T-cell (primary cell): ENCODE measurements around the gene TPD52L1. TPM values are rescaled to one million over a fixed set of nuclear protein-coding genes. Genes with fewer than 3 reads are reported as not detected.

ENCODE experiments used
- ATAC-seq, 4 experiments: fragments of 200-7000 bp in 3 of 4; fragments of 150-1000 bp in 1 of 4; cut with Tn5 transposase; replicated peaks in 1 of 4; 1 replicate in 3 of 4; 2 replicates in 1 of 4; pipeline ENCODE4 v1.10.0; 2021; ENCODE audit warnings: moderate library complexity in 3 of 4, mild to moderate bottlenecking in 2 of 4, moderate number of reproducible peaks in 1 of 4
- CTCF ChIA-PET, 2 donors: fragments of 300-600 bp; sonication (Branson Sonifier 250); formaldehyde crosslinking; loops; one replicate each; lab custom pipeline; 2022; ENCODE audit warnings: antibody characterized with exemption in 2 of 2; lab: Charles Lee
- POLR2A ChIA-PET, 2 donors: fragments of 300-600 bp; sonication (Branson Sonifier 250); formaldehyde crosslinking; loops; one replicate each; lab custom pipeline; 2022; ENCODE audit warnings: antibody characterized with exemption in 2 of 2; lab: Charles Lee
- DNase-seq, 35 experiments: peaks; one replicate each; pipeline versions ENCODE4 v3.0.0 to v3.0.0-alpha.2; 2013 to 2023
- H3K27ac ChIP-seq: one replicate; pipeline ENCODE4 v1.5.1; 2013; ENCODE audit warnings: low read length
- H3K27me3 ChIP-seq, 2 experiments: replicated peaks in 1 of 2; 1 replicate in 1 of 2; 2 replicates in 1 of 2; pipeline versions ENCODE4 v1.6.1 to v1.7.0; 2013; ENCODE audit warnings: low read length in 1 of 2, mixed read lengths in 1 of 2; ENCODE audit not compliant: control insufficient read depth in 2 of 2, insufficient read depth in 2 of 2; ENCODE audit errors: extremely low read depth in 1 of 2
- H3K36me3 ChIP-seq, 2 donors: 1 replicate in 1 of 2; 2 replicates in 1 of 2; pipeline versions ENCODE4 v1.6.1 to v1.7.0; 2013; ENCODE audit warnings: low read length in 1 of 2; ENCODE audit not compliant: control insufficient read depth in 2 of 2, insufficient read depth in 1 of 2; ENCODE audit errors: extremely low read depth in 1 of 2
- H3K4me1 ChIP-seq, 2 experiments: 1 replicate in 1 of 2; 2 replicates in 1 of 2; pipeline versions ENCODE4 v1.6.1 to v1.7.0; 2013; ENCODE audit warnings: low read length in 2 of 2, mixed read lengths in 1 of 2; ENCODE audit not compliant: insufficient read depth in 2 of 2, control insufficient read depth in 1 of 2; ENCODE audit errors: extremely low read depth in 1 of 2
- H3K4me3 ChIP-seq, 2 donors: 1 replicate in 1 of 2; 2 replicates in 1 of 2; pipeline versions ENCODE4 v1.5.1 to v1.7.0; 2013; ENCODE audit warnings: mild to moderate bottlenecking in 2 of 2, low read length in 1 of 2, moderate library complexity in 1 of 2; ENCODE audit not compliant: control insufficient read depth in 1 of 2; ENCODE audit errors: extremely low read depth in 1 of 2
- H3K9me3 ChIP-seq: 2 replicates; pipeline ENCODE4 v1.7.0; 2013
- H3K27ac Mint-ChIP-seq, 2 donors: one replicate each; pipeline ENCODE4 v1.8.0; 2020 to 2021; ENCODE audit warnings: mild to moderate bottlenecking in 2 of 2, mixed read lengths in 2 of 2
- H3K27me3 Mint-ChIP-seq, 2 donors: one replicate each; pipeline ENCODE4 v1.8.0; 2021 to 2022; ENCODE audit warnings: mixed read lengths in 2 of 2
- H3K36me3 Mint-ChIP-seq: one replicate; pipeline ENCODE4 v1.8.0; 2021; ENCODE audit warnings: mixed read lengths
- H3K4me1 Mint-ChIP-seq, 3 donors: one replicate each; pipeline ENCODE4 v1.8.0; 2020 to 2022; ENCODE audit warnings: mixed read lengths in 3 of 3, mild to moderate bottlenecking in 1 of 3
- H3K4me3 Mint-ChIP-seq, 3 donors: one replicate each; pipeline ENCODE4 v1.8.0; 2020 to 2022; ENCODE audit warnings: mild to moderate bottlenecking in 3 of 3, mixed read lengths in 3 of 3, moderate library complexity in 3 of 3
- H3K9me3 Mint-ChIP-seq, 3 donors: one replicate each; pipeline ENCODE4 v1.8.0; 2020 to 2022; ENCODE audit warnings: mixed read lengths in 3 of 3
- WGBS: methylation state at CpG from one replicate; pipeline ENCODE4 v1.1.5; 2013; ENCODE audit warnings: missing lambda C conversion rate; ENCODE audit not compliant: insufficient coverage; 5-methylcytosine and 5-hydroxymethylcytosine counted together
- total RNA-seq, 35 experiments: library from RNA in 6 of 35; stranded (reverse) in 6 of 35; fragments of 120-200 nt in 1 of 35; gene quantifications; one replicate each; pipeline versions ENCODE4 v1.2.1 to v1.2.4 and lab custom pipeline; 2013 to 2026

The TPD52L1 gene
- total RNA-seq, 5 donors from 2014 or later (not counting 1 experiment from before 2014, with no cell fraction given) = 0.20 to 0.89 (median 0.47) TPM; not detected in 1

DNA sequence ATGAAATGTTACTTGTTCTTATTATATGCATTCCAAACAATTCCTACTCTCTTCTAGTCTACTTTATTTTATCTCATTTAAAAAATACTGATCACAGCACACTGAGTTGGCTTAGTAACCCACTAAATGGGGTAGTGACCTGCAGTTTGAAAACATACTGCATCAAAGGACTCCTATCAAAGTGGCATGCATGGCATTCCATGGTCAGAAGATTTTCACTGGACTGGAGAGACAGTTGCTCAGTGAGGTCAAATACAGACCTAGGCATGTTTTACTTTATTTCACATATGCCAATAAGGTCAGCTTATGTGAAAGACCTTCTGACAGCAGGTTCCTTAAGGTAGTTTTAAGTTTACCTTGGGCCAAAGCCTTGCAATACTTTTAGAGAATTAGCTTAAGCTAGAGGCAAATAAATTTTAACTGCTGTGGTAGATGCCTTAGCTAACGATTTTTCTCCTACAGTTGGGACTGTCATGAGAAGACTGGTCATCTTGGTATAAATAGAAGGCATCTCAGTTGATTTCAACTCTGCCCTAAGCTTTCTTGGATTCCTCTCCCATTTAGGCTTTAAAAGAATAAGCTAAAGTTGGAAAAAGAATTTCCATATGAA is 35.1 kb downstream of the TPD52L1 start:
- H3K4me1 Mint-ChIP-seq = peaks cover 0 to 3% (median 2%) of the 10 kb centered on the region in 3 donors
- ATAC-seq (no peak), DNase-seq (no peak)
- ChIA-PET POLR2A (no interaction called here), CTCF (no interaction called here)
- H3K36me3 Mint-ChIP-seq = no peaks in the 10 kb centered on the region
- H3K36me3 ChIP-seq = no peaks in the 10 kb centered on the region
- no peaks in the 10 kb centered on the region for H3K9me3 Mint-ChIP-seq
- no peak overlapping the region for H3K27ac Mint-ChIP-seq
- H3K4me3 ChIP-seq = no peak overlapping the region
- H3K27me3 Mint-ChIP-seq = peaks cover 0 to 9% of the 10 kb centered on the region in 2 donors
- no peaks in the 10 kb centered on the region for H3K4me1 ChIP-seq
- H3K9me3 ChIP-seq = no peaks in the 10 kb centered on the region
- no peak overlapping the region for H3K27ac ChIP-seq
- H3K4me3 Mint-ChIP-seq = no peak overlapping the region
- no CpG with 5 or more reads among the region's 1 CpG for WGBS
- peaks cover 0 to 5% of the 10 kb centered on the region in 2 experiments for H3K27me3 ChIP-seq

GRCh38 chr6:125189494-125189893 is 35.9 kb downstream of the TPD52L1 start:
- Histone ChIP-seq H3K9me3 (no peaks in the 10 kb centered on the region), H3K36me3 (no peaks in the 10 kb centered on the region), H3K4me3 (no peak overlapping the region), H3K27me3 (no peaks in the 10 kb centered on the region), H3K27ac (no peak overlapping the region), H3K4me1 (no peaks in the 10 kb centered on the region)
- WGBS = no CpG with 5 or more reads among the region's 1 CpG
- Mint-ChIP-seq H3K27ac (no peak overlapping the region), H3K4me1 (peaks cover 0 to 3% (median 2%) of the 10 kb centered on the region in 3 donors), H3K9me3 (no peaks in the 10 kb centered on the region), H3K36me3 (no peaks in the 10 kb centered on the region), H3K4me3 (no peak overlapping the region), H3K27me3 (peaks cover 0 to 9% of the 10 kb centered on the region in 2 donors)
- ATAC-seq = no peak
- ChIA-PET CTCF (no interaction called here), POLR2A (no interaction called here)
- DNase-seq = no peak

DNA sequence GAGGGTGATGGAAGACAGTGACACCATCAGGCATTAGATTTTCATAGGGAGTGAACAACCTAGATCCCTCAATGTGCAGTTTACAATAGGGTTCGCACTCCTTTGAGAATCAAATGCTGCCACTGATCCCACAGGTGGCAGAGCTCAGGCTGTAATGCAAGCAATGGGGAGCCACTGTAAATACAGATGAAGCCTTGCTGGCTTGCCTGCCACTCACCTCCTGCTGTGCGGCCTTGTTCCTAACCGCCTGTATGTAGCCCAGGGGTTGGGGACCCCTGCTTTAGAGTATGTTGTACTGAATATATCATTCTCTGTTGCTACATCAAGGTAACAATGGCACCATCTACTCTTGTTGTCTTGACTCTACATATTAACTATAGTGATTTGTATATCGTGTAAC is 37.1 kb downstream of the TPD52L1 start:
- WGBS = 100% methylated on average over 1 of the region's 4 CpGs
- Mint-ChIP-seq H3K27me3 (peaks cover 0 to 9% of the 10 kb centered on the region in 2 donors), H3K4me3 (no peak overlapping the region), H3K4me1 (peaks cover 0 to 3% (median 2%) of the 10 kb centered on the region in 3 donors), H3K36me3 (no peaks in the 10 kb centered on the region), H3K9me3 (no peaks in the 10 kb centered on the region), H3K27ac (no peak overlapping the region)
- Histone ChIP-seq H3K4me1 (no peaks in the 10 kb centered on the region), H3K27me3 (no peaks in the 10 kb centered on the region), H3K36me3 (no peaks in the 10 kb centered on the region), H3K27ac (no peak overlapping the region), H3K9me3 (no peaks in the 10 kb centered on the region), H3K4me3 (no peak overlapping the region)
- POLR2A ChIA-PET = no interaction called here
- no peak for DNase-seq
- CTCF ChIA-PET = interaction anchor here in 1 of 2 donors (0.9 to 1.0 kb wide), 2 partner anchors 68 to 780 kb away, joined by 3 read pairs; no protein-coding TSS in a partner anchor
- no peak for ATAC-seq

- Histone ChIP-seq H3K27ac (no peak overlapping the region), H3K36me3 (no peaks in the 10 kb centered on the region), H3K4me3 (no peak overlapping the region), H3K4me1 (no peaks in the 10 kb centered on the region), H3K27me3 (no peaks in the 10 kb centered on the region), H3K9me3 (no peaks in the 10 kb centered on the region)
- POLR2A ChIA-PET = interaction anchor here in 1 of 2 donors (0.6 kb wide), 1 partner anchor 11 kb away, joined by 3 read pairs; no protein-coding TSS in a partner anchor
- Mint-ChIP-seq H3K36me3 (no peaks in the 10 kb centered on the region), H3K9me3 (no peaks in the 10 kb centered on the region), H3K27me3 (peaks cover 0 to 9% of the 10 kb centered on the region in 2 donors), H3K27ac (no peak overlapping the region), H3K4me3 (no peak overlapping the region), H3K4me1 (peaks cover 0 to 3% (median 2%) of the 10 kb centered on the region in 3 donors)
- ATAC-seq (peak; percentile 77 to 87 (median 80)), DNase-seq (peak in 34 of 35 experiments; percentile 3 to 64 (median 27))
- CTCF ChIA-PET = interaction anchor here (0.6 to 1.4 kb wide), 8 partner anchors 8 to 737 kb away, joined by 3 to 5 read pairs (median 3); partner anchors contain the start of gene TPD52L1 (in 1 of the 2)
- whole genome bisulfite sequencing = 0% methylated on average over 2 of the region's 5 CpGs
Measured at GRCh38 chr6:125191916-125192609, 38.5 kb downstream of the TPD52L1 start.

- H3K4me1 Mint-ChIP-seq = peaks cover 0 to 3% (median 2%) of the 10 kb centered on the region in 3 donors
- no peaks in the 10 kb centered on the region for H3K4me1 ChIP-seq
- no peak overlapping the region for H3K4me3 ChIP-seq
- 88% methylated on average over 2 of the region's 5 CpGs for WGBS
- peaks cover 2 to 14% of the 10 kb centered on the region in 2 donors for H3K27me3 Mint-ChIP-seq
- H3K36me3 ChIP-seq = no peaks in the 10 kb centered on the region
- H3K36me3 Mint-ChIP-seq = no peaks in the 10 kb centered on the region
- DNase-seq (no peak), ATAC-seq (peak in 1 of 4 experiments; percentile 16)
- H3K27ac ChIP-seq = no peak overlapping the region
- H3K27ac Mint-ChIP-seq = no peak overlapping the region
- no peaks in the 10 kb centered on the region for H3K9me3 Mint-ChIP-seq
- no peaks in the 10 kb centered on the region for H3K9me3 ChIP-seq
- H3K4me3 Mint-ChIP-seq = no peak overlapping the region
- POLR2A ChIA-PET = interaction anchor here in 1 of 2 donors (0.6 kb wide), 1 partner anchor 11 kb away, joined by 3 read pairs; no protein-coding TSS in a partner anchor
- H3K27me3 ChIP-seq = no peaks in the 10 kb centered on the region
- CTCF ChIA-PET = interaction anchor here (0.5 to 1.4 kb wide), 9 partner anchors 9 to 737 kb away, joined by 3 to 5 read pairs (median 3); no protein-coding TSS in a partner anchor
Measured at GRCh38 chr6:125192610-125192930, 39.0 kb downstream of the TPD52L1 start.

DNA sequence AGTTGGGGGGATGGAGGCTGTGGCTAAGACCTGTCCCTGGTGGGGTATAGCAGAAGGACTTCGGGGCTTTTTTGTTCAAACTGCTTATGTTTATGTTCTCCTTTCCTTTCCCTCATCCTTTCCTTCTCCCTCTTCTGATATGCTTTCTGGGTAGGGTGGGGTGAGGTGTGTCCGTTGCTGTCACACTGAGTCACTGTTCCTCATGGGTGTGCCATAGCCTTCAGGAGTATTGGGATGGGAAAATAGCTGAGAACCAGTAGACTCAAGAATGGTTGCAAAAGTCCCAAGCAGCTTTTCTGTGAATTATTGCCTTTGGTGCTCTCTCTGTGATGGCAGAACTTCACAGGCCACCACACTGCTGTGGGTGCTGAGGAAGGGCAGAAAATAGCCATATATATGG is 39.6 kb downstream of the TPD52L1 start:
- POLR2A ChIA-PET = interaction anchor here in 1 of 2 donors (0.7 kb wide), 1 partner anchor 12 kb away, joined by 7 read pairs; no protein-coding TSS in a partner anchor
- Mint-ChIP-seq H3K4me3 (no peak overlapping the region), H3K36me3 (no peaks in the 10 kb centered on the region), H3K4me1 (peaks cover 0 to 3% (median 2%) of the 10 kb centered on the region in 3 donors), H3K27me3 (peaks cover 2 to 14% of the 10 kb centered on the region in 2 donors), H3K9me3 (no peaks in the 10 kb centered on the region), H3K27ac (no peak overlapping the region)
- no peaks in the 10 kb centered on the region for H3K27me3 ChIP-seq
- H3K27ac ChIP-seq = no peak overlapping the region
- H3K4me3 ChIP-seq = no peak overlapping the region
- DNase-seq (no peak), ATAC-seq (no peak)
- CTCF ChIA-PET = interaction anchor here (0.5 to 1.0 kb wide), 3 partner anchors 9 to 559 kb away, joined by 3 to 6 read pairs (median 5); no protein-coding TSS in a partner anchor
- H3K4me1 ChIP-seq = no peaks in the 10 kb centered on the region
- H3K9me3 ChIP-seq = no peaks in the 10 kb centered on the region
- H3K36me3 ChIP-seq = no peaks in the 10 kb centered on the region
- no CpG with 5 or more reads among the region's 2 CpGs for WGBS
